Hematopoietic multipotent progenitor cell (in vitro differentiated cells): Measurements from ENCODE around the gene PLCB2. TPM values are rescaled to one million over a fixed set of nuclear protein-coding genes. Genes with fewer than 3 reads are reported as not detected.
A peak's percentile ranks its signal among the peaks of the same experiment; 100 is the strongest.

Source experiments
- DNase-seq, 3 donors: peaks; one replicate each; pipeline ENCODE4 v3.0.0-alpha.2; 2011 to 2015; ENCODE audit warnings: low read depth in 2 of 3, low spot score in 2 of 3
- total RNA-seq: library from RNA; depleted of rRNA; stranded (reverse); fragments of >200 nt; gene quantifications from one replicate; pipeline ENCODE4 v1.2.3, GENCODE V29; 2012

Gene PLCB2
- total RNA-seq, result 123 TPM

GRCh38 chr15:40307421-40308211, at the start of gene PLCB2:
Gene PLCB2, minus strand, starts transcription at chr15:40307935. Its CDS starts 263 bp downstream, at chr15:40307672.
- DNase-seq, result peak; percentile 54 to 81 (median 72)

- DNase-seq, result no peak
These were observed 49.5 kb upstream of the PLCB2 start for GRCh38 chr15:40357246-40357645.

DNA sequence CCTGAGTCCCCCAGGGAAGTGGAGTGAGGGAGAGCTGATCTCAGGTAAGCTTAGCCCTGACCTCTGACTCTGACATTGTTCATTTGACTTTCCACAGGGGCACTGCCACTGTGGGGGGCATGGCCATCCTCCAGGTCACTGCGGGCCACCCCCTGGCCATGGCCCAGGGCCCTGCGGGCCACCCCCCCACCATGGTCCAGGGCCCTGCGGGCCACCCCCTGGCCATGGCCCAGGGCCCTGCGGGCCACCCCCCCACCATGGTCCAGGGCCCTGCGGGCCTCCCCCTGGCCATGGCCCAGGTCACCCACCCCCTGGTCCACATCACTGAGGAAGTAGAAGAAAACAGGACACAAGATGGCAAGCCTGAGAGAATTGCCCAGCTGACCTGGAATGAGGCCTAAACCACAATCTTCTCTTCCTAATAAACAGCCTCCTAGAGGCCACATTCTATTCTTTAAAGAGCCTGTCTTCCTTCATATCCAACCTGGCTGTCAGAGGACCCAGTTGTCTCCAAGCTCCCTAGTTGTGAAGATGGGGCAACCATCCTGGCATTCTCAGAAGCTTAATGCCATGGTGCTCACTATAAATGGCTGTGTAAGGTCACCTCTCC, 48.3 kb upstream of the PLCB2 start:
- no peak for DNase-seq

DNA sequence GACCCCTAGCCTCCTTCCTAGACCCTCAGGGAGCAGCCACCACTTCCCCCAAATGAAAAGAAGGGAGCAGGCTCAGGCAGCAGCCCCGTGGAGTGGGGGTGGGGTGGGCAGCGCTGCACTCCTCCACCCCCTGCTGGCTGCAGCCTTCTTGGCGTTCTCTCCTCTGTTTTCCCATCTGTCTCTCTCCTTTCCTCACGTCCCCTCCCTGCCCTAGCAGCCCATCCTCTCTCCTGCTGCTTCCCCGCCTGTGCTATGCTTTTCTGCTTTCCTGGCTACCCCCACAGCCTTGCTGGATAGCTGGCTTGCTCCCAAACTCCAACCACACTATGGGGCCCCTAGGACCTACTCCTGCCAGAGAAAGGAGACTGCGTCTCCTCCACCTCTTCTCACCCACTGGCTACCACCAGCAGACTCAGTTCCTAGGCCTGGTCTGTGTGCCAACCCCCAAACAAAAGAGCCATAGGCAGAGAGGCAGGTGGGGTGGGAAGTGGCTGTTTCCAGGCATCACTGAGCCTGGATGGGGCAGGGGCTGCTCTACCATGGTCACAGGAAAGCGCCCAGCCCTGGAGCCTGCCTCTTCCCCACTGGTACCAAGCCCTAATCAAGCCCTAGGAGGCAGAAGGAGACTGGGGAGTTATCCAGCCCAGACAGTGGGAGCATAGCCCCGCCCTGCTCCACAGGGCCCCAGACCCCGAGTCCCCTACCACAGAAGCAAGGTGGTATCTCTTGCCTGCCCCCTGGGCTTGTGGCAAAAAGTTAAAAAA, 46.9 kb upstream of the PLCB2 start:
- DNase-seq, result peak in 1 of 3 donors; percentile 47

DNA sequence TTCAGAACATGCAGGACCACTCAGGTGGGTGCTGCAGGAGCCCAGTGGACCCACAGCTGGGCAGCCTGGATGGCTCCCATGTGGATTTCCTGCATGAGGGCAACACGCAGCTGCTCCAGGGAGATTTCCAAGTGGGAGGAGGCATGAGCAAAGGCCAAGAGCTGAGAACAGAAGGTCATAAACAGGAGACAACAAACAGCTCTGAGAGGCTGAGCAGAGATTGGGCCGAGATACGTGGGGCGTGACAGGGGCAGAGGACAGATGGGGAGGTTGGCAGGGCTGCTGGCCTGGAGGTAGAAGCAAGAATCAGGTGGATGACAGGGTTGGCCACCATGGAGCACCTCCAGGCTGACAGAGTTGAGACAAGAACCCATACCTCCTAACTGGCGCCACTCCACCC, 46.0 kb upstream of the PLCB2 start:
- DNase-seq, result no peak

- DNase-seq, result no peak
These were observed 44.7 kb upstream of the PLCB2 start for GRCh38 chr15:40352281-40352901.

DNA sequence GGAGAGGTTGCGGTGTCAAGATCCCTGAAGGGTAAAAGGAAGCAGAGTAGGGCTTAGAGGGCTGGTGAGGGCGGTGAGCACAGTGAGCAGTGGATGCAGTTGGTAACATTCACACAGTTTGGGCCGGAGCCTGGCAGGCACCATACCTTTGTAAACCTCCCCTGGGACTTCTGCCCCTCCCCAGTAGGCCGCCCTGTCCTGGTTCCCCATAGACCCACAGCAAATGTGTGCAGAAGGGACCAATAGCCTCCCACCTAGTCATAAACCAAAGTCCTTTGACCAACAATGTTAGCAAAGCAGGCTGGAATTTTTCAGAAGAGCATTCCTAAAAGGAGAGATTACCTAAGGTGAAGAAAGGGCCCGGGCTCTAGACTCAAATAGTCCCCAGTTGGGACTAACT, 41.4 kb upstream of the PLCB2 start:
- DNase-seq, result no peak

- no peak for DNase-seq
These were observed 40.7 kb upstream of the PLCB2 start for GRCh38 chr15:40348474-40348870.

DNA sequence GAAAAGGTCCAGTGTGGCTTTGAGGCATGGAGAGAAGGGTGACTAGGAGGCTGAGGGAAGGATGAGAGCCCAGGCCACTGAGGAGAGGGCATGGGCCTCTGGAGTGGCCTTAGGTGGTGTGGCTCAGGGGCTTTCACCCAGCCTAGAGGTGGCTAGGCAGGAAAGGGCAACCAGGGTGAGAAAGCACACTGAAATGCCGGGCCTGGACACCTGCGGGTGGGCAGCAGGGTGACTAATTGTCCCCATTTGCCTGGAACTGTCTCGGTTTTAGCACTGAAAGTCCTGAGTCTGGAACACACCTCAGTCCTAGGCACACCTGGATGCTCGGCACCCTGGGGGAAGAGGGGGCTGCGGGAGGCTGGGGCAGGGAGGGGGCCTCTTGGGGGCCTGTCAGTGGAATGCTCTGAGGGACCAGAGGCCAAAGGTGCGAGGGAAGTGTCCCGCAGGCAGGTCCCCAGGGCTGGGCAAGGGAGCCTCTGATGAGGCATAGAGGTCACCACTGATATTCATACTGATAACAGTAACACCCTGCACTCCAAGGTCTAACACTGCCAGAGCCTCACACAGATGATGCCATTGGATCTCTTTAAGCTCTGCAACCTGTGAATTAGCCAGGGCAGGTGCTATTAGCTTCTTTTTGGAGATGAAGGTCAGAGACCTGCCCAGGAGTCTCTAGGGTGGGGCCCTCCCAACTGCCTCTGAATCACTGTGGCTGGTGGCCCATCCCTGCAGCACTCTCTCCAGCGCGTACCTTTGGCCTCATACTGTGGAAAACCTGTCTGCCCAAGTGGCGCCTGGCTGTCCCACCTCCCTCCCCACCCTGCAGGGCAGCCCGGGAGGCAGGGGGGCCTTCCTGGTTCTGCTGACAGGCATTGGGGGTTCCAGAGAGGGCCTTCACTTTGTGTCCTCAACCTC, 40.1 kb upstream of the PLCB2 start:
- no peak for DNase-seq

DNA sequence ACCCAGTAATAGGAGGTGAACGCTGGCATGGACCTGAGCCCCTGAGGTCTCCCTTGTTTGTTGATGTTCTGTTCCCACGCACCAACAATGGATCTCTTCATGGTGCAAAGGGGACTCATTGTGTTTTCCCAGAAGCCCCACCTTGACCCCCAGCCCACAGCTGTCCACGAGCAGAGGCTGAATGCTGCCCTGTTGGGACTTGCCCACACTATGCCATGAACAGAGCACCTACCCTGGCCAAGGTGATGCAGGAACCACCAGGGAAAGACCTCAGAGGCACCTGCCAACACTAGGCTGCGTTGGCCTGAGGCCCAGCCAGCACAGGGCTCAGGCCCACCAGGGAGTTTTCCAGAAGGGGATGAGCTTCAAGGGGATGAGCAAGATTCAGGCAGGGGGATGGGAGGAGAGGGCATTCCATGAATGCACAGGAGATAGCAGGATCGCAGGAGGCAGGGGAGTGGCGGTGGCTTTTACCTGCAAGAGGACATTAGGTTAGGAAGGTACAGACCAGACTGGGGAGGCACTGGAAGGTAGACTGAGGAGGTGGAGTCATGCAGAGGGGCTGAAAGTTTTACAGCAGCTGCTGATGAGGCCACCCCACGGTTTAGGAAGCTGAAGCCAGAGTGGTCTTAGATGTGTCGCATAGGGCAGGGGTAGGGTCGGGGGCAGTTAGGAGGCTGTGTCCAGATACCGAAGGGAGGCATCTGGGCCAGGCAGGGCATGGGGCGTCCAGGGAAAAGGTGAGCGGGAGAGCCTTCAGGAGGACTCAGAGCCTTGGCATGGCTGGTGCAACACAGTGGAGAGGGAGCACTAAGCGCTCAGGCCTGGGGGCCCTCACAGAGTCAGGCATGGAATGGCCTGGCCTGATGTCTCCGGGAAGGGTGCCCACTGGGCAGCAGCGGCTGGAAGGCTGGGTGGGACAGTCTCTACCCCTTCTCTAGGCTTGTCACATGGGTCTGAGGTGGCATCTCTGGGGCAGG, 39.1 kb upstream of the PLCB2 start:
- no peak for DNase-seq

DNA sequence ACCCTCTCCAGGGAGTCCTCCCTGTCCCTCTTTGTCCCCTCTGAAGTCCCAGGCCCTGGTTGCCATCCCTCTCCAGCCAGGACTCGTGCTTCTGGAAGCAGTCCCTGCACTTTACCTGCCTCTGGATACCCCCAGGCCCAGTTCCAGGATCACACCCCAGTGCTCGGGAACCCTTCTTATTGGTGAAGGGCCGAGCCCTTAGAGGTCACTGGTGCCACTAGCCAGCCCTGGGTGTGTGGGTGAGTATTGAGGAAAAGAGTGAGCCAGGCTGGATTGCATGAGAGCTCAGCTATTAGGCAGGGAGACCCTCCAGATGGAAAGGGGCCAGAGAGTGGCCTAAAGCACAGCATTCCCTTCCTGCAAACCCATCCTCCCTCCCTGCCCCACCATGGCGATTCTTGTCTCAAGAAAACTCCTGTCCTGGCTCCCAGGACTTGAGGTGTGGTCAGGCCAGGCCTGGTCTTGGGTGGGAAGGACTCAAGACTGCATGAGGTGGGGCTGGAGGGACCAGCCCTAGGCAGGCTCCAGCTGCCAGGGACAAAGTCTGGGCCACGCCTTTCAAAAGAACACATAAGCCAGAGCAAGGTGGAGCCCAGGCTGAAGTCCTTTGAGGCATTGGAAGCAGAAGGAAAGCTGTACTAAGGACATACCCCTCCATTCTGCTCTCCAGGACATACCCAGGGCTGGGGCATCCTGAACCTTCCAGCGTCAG, 38.3 kb upstream of the PLCB2 start:
- no peak for DNase-seq

DNA sequence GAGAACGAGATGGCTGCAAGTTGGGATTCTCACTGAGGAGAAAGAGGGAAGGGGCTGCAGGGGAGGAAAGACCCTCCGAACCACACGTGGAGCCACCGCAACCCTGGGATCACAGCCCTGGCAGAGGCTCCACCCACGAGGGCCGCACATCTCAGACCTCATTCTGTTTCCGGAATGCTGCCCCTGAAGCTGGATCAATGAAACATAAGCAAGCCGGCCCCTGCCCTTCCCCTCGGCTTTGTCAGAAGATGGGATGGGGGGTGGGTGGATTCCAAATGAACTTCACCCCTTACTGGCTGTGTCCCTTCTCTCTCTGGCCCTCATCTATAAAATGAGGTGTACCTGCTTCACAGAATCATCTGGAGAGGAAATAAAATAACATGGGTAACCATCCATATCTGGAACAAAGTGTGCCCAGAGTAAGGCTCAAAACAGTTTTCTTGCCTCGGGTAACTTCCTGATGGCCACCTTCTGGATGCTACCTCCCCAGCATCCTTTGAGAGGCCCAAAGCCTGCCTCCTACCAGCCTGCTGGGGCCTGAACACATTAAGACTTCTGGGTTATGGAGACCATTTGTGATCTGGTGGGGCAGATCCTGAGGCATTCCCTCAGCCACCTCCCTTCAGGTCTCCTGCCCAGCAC, 37.6 kb upstream of the PLCB2 start:
- DNase-seq, result no peak

- DNase-seq, result peak in 1 of 3 donors; percentile 77
These were observed 36.9 kb upstream of the PLCB2 start for GRCh38 chr15:40344631-40345120.

- no peak for DNase-seq
These were observed 36.5 kb upstream of the PLCB2 start for GRCh38 chr15:40344217-40344616.

GRCh38 chr15:40343512-40343911, 35.8 kb upstream of the PLCB2 start:
- no peak for DNase-seq

DNA sequence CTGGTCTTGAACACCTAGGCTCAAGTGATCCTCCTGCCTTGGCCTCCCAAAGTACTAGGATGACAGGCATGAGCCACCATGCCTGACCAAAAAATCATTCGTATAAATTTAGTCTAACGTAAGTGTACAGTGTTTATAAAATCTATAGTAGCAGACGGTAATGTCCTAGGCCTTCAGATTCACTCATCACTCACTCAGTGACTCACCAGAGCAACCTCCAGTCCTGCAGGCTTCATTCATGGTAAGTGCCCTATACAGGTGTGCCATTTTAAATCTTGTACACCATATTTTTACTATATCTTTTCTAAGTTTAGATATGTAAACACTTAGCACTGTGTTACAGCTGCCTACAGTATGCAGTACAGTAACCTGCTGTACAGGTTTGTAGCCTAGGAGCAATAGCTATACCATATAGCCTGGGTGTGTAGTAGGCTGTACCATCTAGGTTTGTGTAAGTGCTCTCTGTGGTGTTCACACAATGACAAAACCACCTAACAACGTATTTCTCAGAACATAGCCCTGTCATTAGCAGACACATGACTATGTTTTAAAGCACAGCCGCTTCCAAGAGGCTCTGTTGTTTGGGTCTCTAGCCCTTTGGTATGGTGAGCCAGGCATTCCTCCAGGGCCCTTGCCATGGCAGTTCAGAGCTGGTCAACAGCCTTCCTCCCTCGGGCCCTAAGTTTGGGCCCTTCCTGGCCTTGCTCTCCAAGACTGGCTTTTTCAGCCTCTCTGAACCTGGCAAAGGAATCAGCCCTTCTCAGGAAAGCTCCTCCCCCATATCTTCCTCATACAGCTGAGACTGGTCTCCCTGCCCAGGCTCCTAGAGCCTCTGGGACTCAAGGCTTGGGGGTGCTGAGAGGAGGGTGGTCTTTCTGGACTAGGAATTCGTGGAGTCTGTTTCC, 34.9 kb upstream of the PLCB2 start:
- no peak for DNase-seq
